ENCODE results near the gene TMTC2.

TMTC2 gene

GRCh38 chr12:82645414-82645813 lies 41.3 kb upstream of the TMTC2 start:
- H2AFZ ChIP-seq (ENCODE audit: low read depth, low read length, severe bottlenecking): no peak overlapping the region
- no peak overlapping the region for H3K4me3 ChIP-seq (ENCODE audit: insufficient read depth, low read length, poor library complexity, severe bottlenecking)
- no peaks in the 10 kb centered on the region for H3K9me2 ChIP-seq (replicated peaks; ENCODE audit: insufficient read depth, low read length)
- no peaks in the 10 kb centered on the region; the same call in 1 of the 2 replicates for H3F3A ChIP-seq (ENCODE audit: insufficient read depth)
- no peaks in the 10 kb centered on the region for H3K27me3 ChIP-seq (ENCODE audit: low read length)
- no peak overlapping the region for H3K27ac ChIP-seq (ENCODE audit: low read depth, low read length)
- H3K9ac ChIP-seq (ENCODE audit: low read length): no peak overlapping the region
- TF ChIP-seq EZH2phosphoT487 (conservative IDR thresholded peaks at IDR 0.05; ENCODE audit: low read length) (no peak), CTCF (IDR thresholded peaks at IDR 0.05; ENCODE audit: insufficient read depth, low read length, poor library complexity, severe bottlenecking) (no peak)
- H3K79me2 ChIP-seq (ENCODE audit: insufficient read depth, low read length): no peaks in the 10 kb centered on the region
- H4K20me1 ChIP-seq (ENCODE audit: low read depth, low read length): no peaks in the 10 kb centered on the region
- H3K9me3 ChIP-seq (ENCODE audit: insufficient read depth, low read length): 0 out of 2 replicates have a peak, but pooled peaks cover 6% of the 10 kb centered on the region
- no peaks in the 10 kb centered on the region for H3K36me3 ChIP-seq (ENCODE audit: low read length)
- H3K4me2 ChIP-seq (ENCODE audit: low read depth, low read length, poor library complexity, severe bottlenecking): no peak overlapping the region

- Histone ChIP-seq H3K4me3 (ENCODE audit: insufficient read depth, low read length, poor library complexity, severe bottlenecking) (no peak overlapping the region), H4K20me1 (ENCODE audit: low read depth, low read length) (no peaks in the 10 kb centered on the region), H2AFZ (ENCODE audit: low read depth, low read length, severe bottlenecking) (no peak overlapping the region), H3K4me2 (ENCODE audit: low read depth, low read length, poor library complexity, severe bottlenecking) (no peak overlapping the region), H3K27ac (ENCODE audit: low read depth, low read length) (no peak overlapping the region), H3K9me2 (replicated peaks; ENCODE audit: insufficient read depth, low read length) (no peaks in the 10 kb centered on the region), H3K9ac (ENCODE audit: low read length) (no peak overlapping the region), H3K9me3 (ENCODE audit: insufficient read depth, low read length) (no peaks in the 10 kb centered on the region), H3K27me3 (ENCODE audit: low read length) (no peaks in the 10 kb centered on the region), H3K79me2 (ENCODE audit: insufficient read depth, low read length) (no peaks in the 10 kb centered on the region), H3K36me3 (ENCODE audit: low read length) (no peaks in the 10 kb centered on the region), H3F3A (ENCODE audit: insufficient read depth) (no peaks in the 10 kb centered on the region; the same call in 1 of the 2 replicates)
- TF ChIP-seq EZH2phosphoT487 (conservative IDR thresholded peaks at IDR 0.05; ENCODE audit: low read length): no peak
- no peak for TF ChIP-seq CTCF (IDR thresholded peaks at IDR 0.05; ENCODE audit: insufficient read depth, low read length, poor library complexity, severe bottlenecking)
Observed at GRCh38 chr12:82647853-82648252, 38.9 kb upstream of the TMTC2 start.

- H3K4me2 ChIP-seq (ENCODE audit: low read depth, low read length, poor library complexity, severe bottlenecking): no peak overlapping the region
- H3K27ac ChIP-seq (ENCODE audit: low read depth, low read length): no peak overlapping the region
- no peaks in the 10 kb centered on the region; the same call in 1 of the 2 replicates for H3F3A ChIP-seq (ENCODE audit: insufficient read depth)
- no peaks in the 10 kb centered on the region for H3K9me2 ChIP-seq (replicated peaks; ENCODE audit: insufficient read depth, low read length)
- H3K4me3 ChIP-seq (ENCODE audit: insufficient read depth, low read length, poor library complexity, severe bottlenecking): no peak overlapping the region
- TF ChIP-seq EZH2phosphoT487 (conservative IDR thresholded peaks at IDR 0.05; ENCODE audit: low read length): no peak
- TF ChIP-seq CTCF (IDR thresholded peaks at IDR 0.05; ENCODE audit: insufficient read depth, low read length, poor library complexity, severe bottlenecking): no peak
- H4K20me1 ChIP-seq (ENCODE audit: low read depth, low read length): no peaks in the 10 kb centered on the region
- no peak overlapping the region for H2AFZ ChIP-seq (ENCODE audit: low read depth, low read length, severe bottlenecking)
- no peaks in the 10 kb centered on the region for H3K27me3 ChIP-seq (ENCODE audit: low read length)
- no peak overlapping the region for H3K9ac ChIP-seq (ENCODE audit: low read length)
- no peaks in the 10 kb centered on the region for H3K79me2 ChIP-seq (ENCODE audit: insufficient read depth, low read length)
- H3K36me3 ChIP-seq (ENCODE audit: low read length): no peaks in the 10 kb centered on the region
- no peaks in the 10 kb centered on the region for H3K9me3 ChIP-seq (ENCODE audit: insufficient read depth, low read length)
Observed at GRCh38 chr12:82648259-82648909, 38.3 kb upstream of the TMTC2 start.

All from SU-DHL-6 (cell line).